GM21529 (cell line): ENCODE results near the gene BANF2.

Source experiments
- ATAC-seq: cut with Tn5 transposase; IDR thresholded peaks from one replicate; pipeline ENCODE4 v1.9.1; 2021; ENCODE audit not compliant: unreplicated experiment

The BANF2 gene

DNA sequence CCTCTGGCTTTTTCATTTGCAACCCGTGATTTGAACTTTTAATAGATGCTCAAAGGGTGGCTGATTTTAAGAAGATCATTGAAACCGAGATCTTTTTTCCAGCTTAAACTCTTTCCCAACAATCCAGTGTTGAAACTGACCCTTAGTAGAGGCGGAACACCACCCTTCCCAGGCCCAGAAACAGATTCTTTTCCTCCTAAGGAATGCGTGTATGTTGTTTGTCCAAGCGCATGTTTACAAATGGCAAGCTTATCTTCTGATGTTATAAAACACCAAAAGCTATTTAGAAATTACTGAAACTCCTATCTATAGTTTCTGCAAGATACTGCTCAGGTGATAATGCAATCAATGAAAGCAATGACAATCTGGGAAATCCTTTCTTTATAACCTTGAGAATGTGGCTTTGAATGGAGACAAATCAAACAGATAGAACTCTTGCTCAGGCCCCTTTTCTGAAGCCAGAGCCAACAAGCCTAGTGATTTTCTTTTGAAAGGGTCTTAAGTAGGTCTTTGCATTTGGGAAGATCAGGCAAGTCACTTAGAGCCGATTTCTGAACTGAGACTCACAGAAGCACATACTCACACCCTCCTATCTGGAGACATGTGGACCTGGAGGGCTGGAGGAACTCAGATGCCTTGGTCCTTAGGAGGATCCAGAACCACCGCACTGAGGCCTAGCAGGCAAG lies 9.1 kb downstream of the BANF2 start:
- ATAC-seq, result no peak

- no peak for ATAC-seq
Observed at GRCh38 chr20:17709361-17710293, 9.9 kb downstream of the BANF2 start.

DNA sequence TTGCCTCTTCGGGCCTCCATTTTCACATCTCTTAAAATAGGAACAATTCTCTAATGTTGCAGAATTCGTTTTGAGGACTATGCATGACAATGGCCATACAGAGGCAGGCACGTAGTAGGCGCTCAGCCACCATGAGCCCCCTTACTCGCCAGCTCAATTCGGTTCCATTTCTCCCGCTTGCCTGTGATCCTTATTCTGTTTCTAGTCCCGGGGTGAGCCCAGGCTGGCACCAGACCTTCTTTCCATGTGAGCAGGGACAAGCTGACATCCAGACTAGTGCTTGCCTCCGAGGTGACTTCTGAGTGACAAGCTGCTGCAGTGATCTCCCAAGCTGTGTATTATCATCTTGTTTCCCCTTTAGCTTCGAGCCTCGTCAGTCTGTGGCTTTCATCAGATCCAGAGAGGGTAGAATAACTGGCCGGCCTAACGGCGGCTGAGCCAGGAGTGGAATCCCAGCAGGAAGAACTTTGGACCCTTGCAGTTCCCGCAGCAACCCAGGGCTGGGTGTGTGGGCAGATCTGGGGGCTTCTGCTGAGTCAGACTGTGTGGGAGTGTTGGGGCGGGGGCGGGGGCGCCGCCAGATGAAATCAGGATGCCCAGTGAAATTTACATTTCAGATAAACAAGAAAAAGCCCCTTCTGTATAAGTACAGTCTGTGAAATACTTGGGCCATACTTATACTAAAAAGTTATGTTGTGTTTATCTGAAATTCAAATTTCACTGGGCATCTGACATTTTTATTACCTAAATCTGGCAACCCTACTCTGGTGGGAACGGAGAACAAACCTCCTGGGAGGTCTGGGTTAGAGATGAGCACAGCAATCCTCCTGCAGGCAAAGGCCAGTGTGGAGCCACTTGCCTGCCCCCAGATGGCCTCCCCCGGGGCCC lies 10.9 kb downstream of the BANF2 start:
- ATAC-seq, result no peak

GRCh38 chr20:17711267-17711627 lies 11.5 kb downstream of the BANF2 start:
- no peak for ATAC-seq

DNA sequence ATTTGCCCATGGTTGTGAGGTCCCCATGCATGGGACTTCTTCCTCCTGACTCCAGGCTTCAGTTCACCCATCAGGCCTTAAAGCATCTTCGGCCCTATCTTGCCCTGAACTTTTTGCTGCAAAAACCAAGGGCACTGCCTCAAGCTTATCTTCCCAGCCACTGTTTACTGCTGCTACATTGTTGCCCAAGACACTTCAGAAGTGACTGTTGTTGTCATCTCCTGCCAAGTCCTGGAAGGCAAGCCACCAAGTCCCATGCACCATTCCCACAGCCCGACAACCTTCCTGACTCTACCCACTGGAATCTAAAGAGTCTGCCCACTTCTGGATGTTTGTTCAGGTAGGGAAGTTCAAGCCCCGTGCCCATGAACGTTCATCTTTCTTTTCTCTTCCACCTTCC lies 12.4 kb downstream of the BANF2 start:
- ATAC-seq, result no peak

- ATAC-seq, result no peak
Observed at GRCh38 chr20:17712708-17713107, 12.9 kb downstream of the BANF2 start.

GRCh38 chr20:17714597-17714996 lies 14.8 kb downstream of the BANF2 start:
- ATAC-seq, result no peak

DNA sequence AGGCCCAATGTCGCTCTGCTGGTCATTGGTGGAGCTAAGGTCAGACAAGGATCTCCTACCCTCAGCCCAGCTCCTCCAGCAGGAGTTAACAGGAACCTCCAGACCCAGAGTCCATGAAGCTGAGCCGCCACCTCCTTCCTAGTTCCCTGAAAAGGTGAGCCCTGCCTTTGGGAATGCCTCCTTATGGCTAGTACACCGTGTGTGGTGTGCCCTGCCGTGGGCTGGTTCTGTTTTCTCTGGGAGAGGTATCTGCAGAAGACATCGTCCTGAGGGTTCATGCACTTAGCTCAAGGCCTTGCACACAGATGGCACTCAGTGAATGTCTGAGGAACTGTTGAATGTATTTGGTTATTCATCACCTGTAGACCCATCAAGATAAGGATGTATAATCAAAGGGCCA lies 15.3 kb downstream of the BANF2 start:
- no peak for ATAC-seq

DNA sequence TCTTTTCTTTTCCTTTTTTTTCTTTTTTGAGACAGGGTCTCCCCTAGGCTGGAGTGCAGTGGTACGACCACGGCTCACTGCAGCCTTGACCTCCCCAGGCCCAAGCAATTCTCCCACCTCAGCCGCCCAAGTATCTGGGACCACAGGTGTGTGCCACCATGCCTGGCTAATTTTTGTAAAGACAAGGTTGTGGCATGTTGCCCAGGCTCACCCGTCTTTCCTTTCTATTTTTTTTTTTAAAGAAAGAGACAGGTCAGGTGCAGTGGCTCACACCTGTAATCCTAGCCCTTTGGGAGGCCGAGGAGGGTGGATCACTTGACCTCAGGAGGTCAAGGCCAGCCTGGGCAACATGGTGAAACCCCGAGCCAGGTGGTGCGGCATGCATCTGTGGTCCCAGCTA lies 16.6 kb downstream of the BANF2 start:
- no peak for ATAC-seq

GRCh38 chr20:17720755-17721154 lies 21.0 kb downstream of the BANF2 start:
- ATAC-seq, result no peak

GRCh38 chr20:17721802-17722486 lies 22.2 kb downstream of the BANF2 start:
- no peak for ATAC-seq

- ATAC-seq, result no peak
Observed at GRCh38 chr20:17722493-17723300, 22.9 kb downstream of the BANF2 start.

DNA sequence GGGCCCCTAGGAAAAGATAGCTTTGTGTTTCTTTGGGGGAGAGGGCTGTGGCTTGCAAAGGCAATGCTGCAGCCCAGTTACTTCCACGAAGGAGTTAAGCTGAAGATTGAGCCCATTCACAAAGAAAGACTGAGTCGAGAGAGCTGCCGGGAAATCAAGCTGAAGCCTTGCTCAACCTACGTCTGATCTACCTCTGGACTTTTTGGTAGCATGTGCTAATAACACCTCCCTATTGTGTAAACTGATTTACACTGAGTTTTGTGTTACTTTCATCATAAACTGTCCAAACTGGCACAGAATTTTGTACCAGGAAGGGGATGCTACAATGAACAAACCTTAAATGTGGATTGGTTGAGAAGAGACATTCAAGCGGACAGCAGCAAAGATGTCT lies 23.5 kb downstream of the BANF2 start:
- no peak for ATAC-seq

DNA sequence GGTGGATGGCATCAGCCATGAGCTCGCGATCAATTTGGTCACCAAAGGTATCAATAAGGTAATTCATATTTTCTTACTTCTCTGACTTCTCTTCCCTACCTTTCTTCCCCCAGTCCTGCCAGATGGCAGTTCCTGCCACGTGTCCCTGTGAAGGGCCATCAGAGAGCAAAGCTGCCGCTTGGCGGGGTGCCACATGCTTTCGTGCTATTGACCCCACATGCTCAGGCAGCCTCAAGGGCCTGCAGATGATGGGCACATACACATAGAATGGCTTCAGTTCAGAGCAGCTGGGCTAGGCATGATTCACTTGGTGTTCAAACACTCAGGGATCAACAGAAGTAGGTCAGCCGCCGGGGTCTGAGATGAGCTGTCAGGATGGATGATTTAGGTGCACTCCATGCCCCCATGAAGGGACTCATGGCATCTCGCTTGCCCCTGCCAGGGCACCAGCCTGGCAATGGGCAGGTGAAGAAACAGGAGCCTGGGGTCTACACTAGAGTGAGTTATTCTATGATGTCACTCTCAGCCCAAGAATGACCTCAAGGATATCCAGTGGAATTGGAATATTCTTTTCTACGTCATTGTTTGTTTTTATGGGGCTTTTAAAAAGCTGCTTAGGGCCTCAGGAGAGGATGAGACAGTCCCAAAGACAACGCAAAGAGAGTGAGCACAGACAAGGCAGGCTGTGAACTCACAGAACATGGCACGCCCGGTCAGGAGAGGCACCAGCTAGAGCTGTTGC lies 25.5 kb downstream of the BANF2 start:
- ATAC-seq, result no peak

- no peak for ATAC-seq
Observed at GRCh38 chr20:17726902-17727301, 27.1 kb downstream of the BANF2 start.

DNA sequence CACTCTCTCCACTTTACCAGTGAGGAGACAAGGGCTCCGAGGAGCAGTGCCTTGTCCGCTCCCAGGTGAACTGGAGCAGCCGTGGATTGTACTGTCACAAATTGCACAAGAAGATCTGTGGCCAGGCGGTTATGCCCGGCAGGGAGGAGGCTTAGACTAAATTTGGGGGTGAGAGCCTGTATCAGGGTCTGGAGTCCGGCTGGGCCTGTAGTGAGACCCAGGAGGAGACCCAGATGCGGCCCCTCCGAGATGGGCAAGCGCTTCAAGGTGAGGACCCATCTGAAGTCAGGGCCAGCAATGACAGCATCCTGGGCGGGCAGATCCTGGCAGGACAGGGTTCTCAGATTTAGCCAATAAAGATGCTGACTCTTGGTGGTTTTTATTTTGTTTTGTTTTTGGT lies 27.6 kb downstream of the BANF2 start:
- ATAC-seq, result no peak

DNA sequence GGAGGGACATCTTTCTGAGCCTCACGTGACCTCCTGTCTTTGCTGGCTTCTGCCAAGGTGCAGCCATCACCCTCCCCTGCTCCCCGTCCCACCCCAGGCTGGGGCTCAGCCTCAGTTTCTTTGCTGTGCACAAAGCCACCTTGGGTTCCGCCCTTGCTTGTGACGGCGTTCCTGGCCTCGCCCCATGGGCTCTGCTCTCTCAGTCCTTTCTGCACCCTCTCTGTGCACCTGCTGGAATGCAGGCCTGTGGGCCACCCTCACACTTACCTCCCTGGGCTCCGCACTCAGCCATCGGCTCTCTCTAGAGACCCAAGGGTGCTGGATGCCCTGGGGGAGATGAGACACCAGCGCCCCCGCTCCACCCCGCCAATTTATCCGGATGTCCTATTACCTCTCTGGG lies 28.3 kb downstream of the BANF2 start:
- no peak for ATAC-seq

- ATAC-seq, result no peak
Observed at GRCh38 chr20:17730071-17730470, 30.3 kb downstream of the BANF2 start.

DNA sequence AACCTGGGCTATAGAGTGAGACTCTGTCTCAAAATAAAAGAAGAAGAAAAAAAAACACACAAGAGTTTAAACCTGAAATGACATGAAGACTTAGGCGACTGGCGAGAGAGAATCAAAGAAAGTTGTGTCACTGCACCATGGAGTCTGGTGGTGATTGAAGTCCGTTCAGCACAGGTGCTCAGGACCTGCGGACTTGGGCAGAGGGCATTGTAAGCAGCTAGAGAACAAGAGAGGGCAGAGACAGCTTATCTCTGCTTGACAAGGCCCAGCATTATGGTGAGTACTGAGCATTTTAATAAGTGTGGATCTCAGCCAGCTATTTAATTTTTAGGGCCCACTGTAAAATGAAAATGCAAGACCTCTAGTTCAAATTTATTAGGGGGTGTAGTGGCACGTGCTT lies 31.5 kb downstream of the BANF2 start:
- ATAC-seq, result no peak
